Tongue (tissue), 2 donors: ENCODE results near the gene GNG3. TPM values are rescaled to one million over a fixed set of nuclear protein-coding genes. Genes with fewer than 3 reads are reported as not detected.
"Not testable (repeated sequence)": the region's sequence is repeated elsewhere in the genome, so short reads cannot be mapped to it uniquely, and the experiment has no call there.

Experiments
- DNase-seq: peaks from one replicate; pipeline ENCODE4 v3.0.0-alpha.2; 2015
- total RNA-seq: library from RNA; depleted of rRNA; stranded (reverse); fragments of >200 nt; gene quantifications from one replicate; pipeline ENCODE4 v1.2.3, GENCODE V29; 2014

GNG3 gene
- total RNA-seq, 1 donor from 2014 or later = not detected

- no peak for DNase-seq
Measured at GRCh38 chr11:62687508-62688396, 19.7 kb upstream of the GNG3 start.

GRCh38 chr11:62688491-62688890 is 19.0 kb upstream of the GNG3 start:
- no peak for DNase-seq

GRCh38 chr11:62689421-62690183 is 17.9 kb upstream of the GNG3 start, which contains the start of gene LRRN4CL:
LRRN4CL (minus strand) TSS chr11:62689530; CDS start chr11:62688508, 1,022 bp downstream.
- DNase-seq = peak; percentile 87

GRCh38 chr11:62693624-62694023 is 13.9 kb upstream of the GNG3 start:
- DNase-seq = not testable (repeated sequence)

GRCh38 chr11:62694455-62695167 is 12.9 kb upstream of the GNG3 start:
- DNase-seq = peak; percentile 89

- no peak for DNase-seq
Measured at GRCh38 chr11:62702246-62702645, 5.2 kb upstream of the GNG3 start.

- not testable (repeated sequence) for DNase-seq
Measured at GRCh38 chr11:62703921-62704320, 3.6 kb upstream of the GNG3 start.

- no peak for DNase-seq
Measured at GRCh38 chr11:62705413-62705812, 2.1 kb upstream of the GNG3 start.

- peak; percentile 97 for DNase-seq
Measured at GRCh38 chr11:62705880-62706849, 1.3 kb upstream of the GNG3 start.

GRCh38 chr11:62706850-62707247 is 627 bp upstream of the GNG3 start:
- DNase-seq = no peak

GRCh38 chr11:62708392-62708791 is 916 bp downstream of the GNG3 start:
- DNase-seq = no peak

GRCh38 chr11:62708793-62709192 is 1.3 kb downstream of the GNG3 start:
- DNase-seq = no peak

- DNase-seq = peak; percentile 100
Measured at GRCh38 chr11:62709247-62710000, 1.9 kb downstream of the GNG3 start.

GRCh38 chr11:62710001-62710345 is 2.5 kb downstream of the GNG3 start:
- no peak for DNase-seq

- DNase-seq = no peak
Measured at GRCh38 chr11:62712276-62712812, 4.9 kb downstream of the GNG3 start.

- DNase-seq = no peak
Measured at GRCh38 chr11:62712861-62713260, 5.4 kb downstream of the GNG3 start.

GRCh38 chr11:62713343-62713742 is 5.9 kb downstream of the GNG3 start:
- DNase-seq = no peak

- DNase-seq = no peak
Measured at GRCh38 chr11:62715150-62716130, 8.0 kb downstream of the GNG3 start.

GRCh38 chr11:62716206-62716605 is 8.7 kb downstream of the GNG3 start:
- no peak for DNase-seq
